Liver (tissue), 9 donors: ENCODE results near the gene SNX32. TPM values are rescaled to one million over a fixed set of nuclear protein-coding genes. Genes with fewer than 3 reads are reported as not detected.

ENCODE experiments used
- DNase-seq: peaks from one replicate; pipeline ENCODE4 v3.0.0-alpha.2; 2017; ENCODE audit warnings: low spot score
- H3K27ac ChIP-seq, 2 donors: one replicate each; pipeline ENCODE4 v1.7.0; 2013; ENCODE audit warnings: inconsistent platforms in 2 of 2, low read length in 2 of 2, control low read depth in 1 of 2, low read depth in 1 of 2, mild to moderate bottlenecking in 1 of 2
- H3K27me3 ChIP-seq, 4 donors: one replicate each; pipeline versions ENCODE4 v1.6.1 to v1.7.0; 2013; ENCODE audit warnings: low read length in 3 of 4, inconsistent platforms in 1 of 4, mild to moderate bottlenecking in 1 of 4, moderate library complexity in 1 of 4; ENCODE audit not compliant: control insufficient read depth in 4 of 4, insufficient read depth in 4 of 4
- H3K36me3 ChIP-seq, 4 donors: one replicate each; pipeline versions ENCODE4 v1.6.1 to v1.7.0; 2013; ENCODE audit warnings: low read length in 3 of 4, mild to moderate bottlenecking in 3 of 4, low read depth in 1 of 4, moderate library complexity in 1 of 4; ENCODE audit not compliant: control insufficient read depth in 4 of 4, insufficient read depth in 3 of 4
- H3K4me1 ChIP-seq, 4 donors: one replicate each; pipeline versions ENCODE4 v1.6.1 to v1.7.0; 2013; ENCODE audit warnings: low read length in 3 of 4, mild to moderate bottlenecking in 3 of 4, moderate library complexity in 1 of 4; ENCODE audit not compliant: control insufficient read depth in 4 of 4, insufficient read depth in 4 of 4
- H3K4me3 ChIP-seq, 3 donors: one replicate each; pipeline versions ENCODE4 v1.6.1 to v1.7.0; 2013; ENCODE audit warnings: low read length in 3 of 3, control low read depth in 1 of 3, low read depth in 1 of 3, mild to moderate bottlenecking in 1 of 3
- H3K9ac ChIP-seq, 2 donors: one replicate each; pipeline ENCODE4 v1.7.0; 2013; ENCODE audit warnings: low read length in 2 of 2, mild to moderate bottlenecking in 2 of 2, moderate library complexity in 2 of 2, control low read depth in 1 of 2, low read depth in 1 of 2
- H3K9me3 ChIP-seq, 4 donors: one replicate each; pipeline versions ENCODE4 v1.6.1 to v1.7.0; 2013; ENCODE audit warnings: low read length in 3 of 4; ENCODE audit not compliant: control insufficient read depth in 4 of 4
- CTCF ChIP-seq: fragments of 150-350 bp; IDR thresholded peaks from 2 replicates; pipeline ENCODE4 v1.5.1; 2017; ENCODE audit warnings: improper control_type of control experiment, low read depth, low read length; ENCODE audit not compliant: missing input control
- EGR1 ChIP-seq, 2 donors: IDR thresholded peaks; 2 replicates each; pipeline ENCODE4 v1.6.1; 2016 to 2018; ENCODE audit warnings: antibody characterized with exemption in 2 of 2, low read depth in 2 of 2
- FOXA1 ChIP-seq: IDR thresholded peaks from 2 replicates; pipeline ENCODE4 v1.6.1; 2016; ENCODE audit warnings: antibody characterized with exemption
- JUND ChIP-seq, 2 donors: IDR thresholded peaks; 2 replicates each; pipeline ENCODE4 v1.6.1; 2016; ENCODE audit warnings: antibody characterized with exemption in 2 of 2
- REST ChIP-seq: IDR thresholded peaks from 2 replicates; pipeline ENCODE4 v1.6.1; 2016; ENCODE audit warnings: antibody characterized with exemption, mild to moderate bottlenecking
- YY1 ChIP-seq: IDR thresholded peaks from 2 replicates; pipeline ENCODE4 v1.6.1; 2016; ENCODE audit warnings: antibody characterized with exemption, mild to moderate bottlenecking
- WGBS: extraction: QIAGEN DNeasy Blood & Tissue Kit; methylation state at CpG from one replicate; pipeline ENCODE4 v1.1.7; 2013; 5-methylcytosine and 5-hydroxymethylcytosine counted together
- polyA plus RNA-seq, 2 donors: library from polyadenylated mRNA; stranded (reverse) in 1 of 2; unstranded in 1 of 2; fragments of 200-250 nt in 1 of 2; fragments of >200 nt in 1 of 2; fragmentation: Nextera tagmentation in 1 of 2; extraction: Ambion mirVana in 1 of 2; gene quantifications; one replicate each; pipeline versions ENCODE4 v1.2.1 to v1.2.3, GENCODE V29; 2013 to 2015
- total RNA-seq, 2 donors: library from RNA; depleted of rRNA; stranded (reverse); fragments of >200 nt; gene quantifications; one replicate each; pipeline ENCODE4 v1.2.3, GENCODE V29; 2014
- donor health status: healthy.
- donor health status: healthy.
- donor health status: healthy.
- donor health status: healthy.
- donor health status: healthy.

SNX32 gene
- total and polyA plus RNA-seq, 4 donors, result under 0.01 to 0.38 (median 0.06) TPM

- no peak for DNase-seq
- peaks cover 5 to 34% (median 23%) of the 10 kb centered on the region in 4 donors for H3K4me1 ChIP-seq
- H3K27ac ChIP-seq, result no peak overlapping the region
- TF ChIP-seq CTCF (no peak), REST (no peak), JUND (IDR thresholded peaks at IDR 0.05) (no peak)
- H3K4me3 ChIP-seq, result no peak overlapping the region
- H3K9me3 ChIP-seq, result no peaks in the 10 kb centered on the region
- H3K9ac ChIP-seq, result no peak overlapping the region
- WGBS, result 95% methylated on average over 7 of the region's 7 CpGs
- peaks cover 2 to 12% (median 3%) of the 10 kb centered on the region in 4 donors for H3K36me3 ChIP-seq
- no peaks in the 10 kb centered on the region for H3K27me3 ChIP-seq
Observed at GRCh38 chr11:65885231-65885630, 51.5 kb downstream of the SNX32 start.

GRCh38 chr11:65885808-65886536 lies 52.2 kb downstream of the SNX32 start:
- DNase-seq, result no peak
- H3K27me3 ChIP-seq, result no peaks in the 10 kb centered on the region
- no peak for TF ChIP-seq CTCF
- TF ChIP-seq EGR1 (IDR thresholded peaks at IDR 0.05; ENCODE audit: low read depth in 2 of 2), result no peak
- TF ChIP-seq YY1, result no peak
- TF ChIP-seq FOXA1, result no peak
- peaks cover 2 to 12% (median 3%) of the 10 kb centered on the region in 4 donors for H3K36me3 ChIP-seq
- WGBS, result 84% methylated on average over 12 of the region's 12 CpGs
- H3K4me3 ChIP-seq, result no peak overlapping the region
- H3K9ac ChIP-seq, result no peak overlapping the region
- H3K4me1 ChIP-seq, result peaks cover 5 to 38% (median 25%) of the 10 kb centered on the region in 4 donors
- H3K9me3 ChIP-seq, result no peaks in the 10 kb centered on the region
- H3K27ac ChIP-seq, result no peak overlapping the region
